Activated CD4-positive, CD25-positive, alpha-beta regulatory T cell treated with anti-CD3 and anti-CD28 coated beads, Interleukin-2, amount 50 U/mL, for 16 hours (primary cell): ENCODE data around the gene CCNB2.
"Not testable (repeated sequence)": the region's sequence is repeated elsewhere in the genome, so short reads cannot be mapped to it uniquely, and the experiment has no call there.

ENCODE experiments used
- DNase-seq: peaks from one replicate; pipeline ENCODE4 v3.0.0-alpha.2; 2020; ENCODE audit warnings: low read depth, low spot score

The CCNB2 gene

DNA sequence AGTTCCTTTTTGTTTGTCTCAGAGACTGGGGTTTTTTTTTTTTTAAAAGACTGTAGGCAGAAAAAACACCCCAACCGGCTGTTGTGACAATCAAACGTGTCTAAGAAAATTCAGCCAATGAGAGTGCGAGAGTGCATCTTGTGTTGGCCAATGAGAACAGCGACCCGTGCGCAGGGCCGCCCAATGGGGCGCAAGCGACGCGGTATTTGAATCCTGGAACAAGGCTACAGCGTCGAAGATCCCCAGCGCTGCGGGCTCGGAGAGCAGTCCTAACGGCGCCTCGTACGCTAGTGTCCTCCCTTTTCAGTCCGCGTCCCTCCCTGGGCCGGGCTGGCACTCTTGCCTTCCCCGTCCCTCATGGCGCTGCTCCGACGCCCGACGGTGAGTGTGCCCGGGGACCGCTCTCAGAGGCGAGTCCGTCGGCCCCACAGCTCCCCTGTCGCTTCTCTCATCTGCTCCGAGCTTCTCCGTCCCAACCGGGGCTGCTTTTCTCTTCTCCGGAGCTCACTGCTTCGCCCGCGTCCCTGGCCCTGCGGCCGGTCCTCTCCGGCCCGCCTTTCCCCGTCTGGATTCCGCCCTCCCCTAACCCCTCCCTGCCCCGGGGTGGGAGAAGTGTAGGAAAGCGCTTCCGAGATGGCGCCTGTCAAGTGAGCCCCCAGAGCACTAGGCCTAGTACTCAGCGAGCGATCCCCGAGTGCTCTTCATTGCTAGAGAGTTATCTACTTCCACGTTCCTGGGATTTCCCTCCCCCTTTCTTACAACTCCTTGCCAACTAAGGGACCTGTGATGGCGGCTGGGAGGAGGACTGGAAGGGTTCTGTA lies at the start of gene CCNB2:
Gene CCNB2 (plus strand): TSS at position 235 of the 821 bp plus-strand sequence. CDS start 123 bp downstream, at position 358.
- peak; percentile 72 for DNase-seq

GRCh38 chr15:59059076-59059597 lies 45.8 kb upstream of the CCNB2 start:
- no peak for DNase-seq

DNA sequence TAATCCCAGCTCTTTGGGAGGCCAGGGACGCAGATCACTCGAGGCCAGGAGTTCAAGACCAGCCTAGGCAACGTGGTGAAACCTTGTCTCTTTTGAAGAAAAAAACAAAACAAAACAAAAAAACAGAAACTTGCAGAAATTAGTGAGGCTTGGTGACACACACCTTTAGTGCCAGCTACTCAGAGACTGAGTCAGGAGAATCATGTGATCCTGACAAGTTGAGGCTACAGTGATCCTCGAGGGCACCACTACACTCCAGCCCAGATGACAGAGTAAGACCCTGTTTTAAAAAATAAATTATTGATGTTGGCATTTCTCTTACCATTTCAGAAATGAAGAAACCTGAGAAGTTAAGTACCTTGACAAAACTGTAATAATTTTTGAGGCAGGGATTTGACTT lies 44.6 kb upstream of the CCNB2 start:
- no peak for DNase-seq

DNA sequence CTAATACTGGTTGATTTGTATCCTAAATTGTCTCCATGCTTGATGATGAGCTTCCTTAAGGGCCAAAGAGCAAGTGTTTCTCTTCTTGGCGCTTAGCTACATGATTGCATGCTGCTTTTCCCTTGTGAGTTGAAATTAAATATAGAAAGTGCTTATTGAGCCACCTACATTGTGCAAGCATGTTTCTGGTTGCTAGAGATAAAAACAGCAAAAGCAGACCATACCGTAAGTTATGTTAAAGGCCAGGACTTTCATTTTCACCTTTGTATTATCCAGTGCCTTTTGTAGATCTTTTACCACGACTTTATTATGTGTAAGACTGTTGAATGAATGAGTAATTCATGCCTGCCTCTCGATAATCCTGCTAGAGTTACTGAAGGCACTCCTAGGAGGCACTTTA lies 41.9 kb upstream of the CCNB2 start:
- DNase-seq: no peak

DNA sequence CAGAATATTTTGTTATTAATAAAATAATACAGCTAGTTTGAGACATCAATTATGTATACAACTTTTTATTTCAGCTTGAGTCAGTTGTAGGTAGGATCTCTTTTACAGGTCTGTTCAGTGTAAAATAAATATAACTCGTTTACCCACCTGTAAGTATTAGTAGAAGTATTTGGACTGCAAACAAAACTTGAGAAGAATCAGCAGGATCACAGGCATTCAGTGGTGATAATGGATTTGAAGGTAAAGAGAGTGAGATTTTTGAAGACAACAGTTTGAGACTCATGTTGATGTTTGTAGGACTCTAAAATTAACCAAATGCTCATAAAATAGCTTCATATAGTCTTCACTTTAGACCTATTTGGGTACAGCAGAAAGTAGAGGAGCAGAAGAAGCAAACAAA lies 35.5 kb upstream of the CCNB2 start:
- no peak for DNase-seq

GRCh38 chr15:59074607-59075006 lies 30.3 kb upstream of the CCNB2 start:
- no peak for DNase-seq

GRCh38 chr15:59087731-59088130 lies 17.2 kb upstream of the CCNB2 start:
- no peak for DNase-seq

DNA sequence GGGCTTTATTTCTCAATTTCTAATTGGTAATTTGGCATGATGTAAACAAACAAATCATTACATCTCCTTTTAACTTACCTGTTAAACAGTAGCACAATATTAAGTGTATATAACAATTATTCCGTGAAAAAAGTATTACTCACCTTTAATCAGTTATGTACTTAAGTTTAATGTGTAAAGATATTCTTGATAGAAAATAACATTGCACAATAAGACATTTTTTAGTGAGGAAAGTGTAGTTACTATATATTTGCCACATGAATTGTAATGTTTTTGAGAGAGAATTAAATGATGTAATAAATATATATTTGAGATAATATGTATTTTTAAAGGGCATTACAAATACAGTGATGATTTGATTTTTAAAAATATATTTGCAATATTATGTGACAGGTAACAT lies 10.9 kb upstream of the CCNB2 start:
- DNase-seq: no peak

DNA sequence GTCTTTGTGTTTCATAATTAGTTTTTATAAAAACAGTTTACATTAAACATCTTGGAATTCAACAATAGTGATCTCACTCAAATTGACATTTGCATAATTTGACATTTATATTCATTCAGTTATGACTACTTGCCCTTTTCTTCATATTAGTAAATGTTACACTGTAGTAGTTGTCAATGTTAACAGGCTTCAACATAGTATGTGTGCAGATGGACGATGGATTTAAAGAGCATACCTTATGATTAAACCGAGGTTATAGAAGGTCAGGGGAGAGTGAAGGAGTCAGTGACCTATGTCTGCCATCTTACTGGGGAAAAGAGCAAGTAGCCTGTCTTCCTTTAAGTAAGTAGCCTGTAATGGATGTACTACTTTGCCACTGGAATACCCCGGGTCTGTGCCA lies 8.5 kb upstream of the CCNB2 start:
- DNase-seq: no peak

- no peak for DNase-seq
These were observed 5.7 kb upstream of the CCNB2 start for GRCh38 chr15:59099162-59099685.

- no peak for DNase-seq
These were observed 389 bp upstream of the CCNB2 start for GRCh38 chr15:59104602-59104911.

DNA sequence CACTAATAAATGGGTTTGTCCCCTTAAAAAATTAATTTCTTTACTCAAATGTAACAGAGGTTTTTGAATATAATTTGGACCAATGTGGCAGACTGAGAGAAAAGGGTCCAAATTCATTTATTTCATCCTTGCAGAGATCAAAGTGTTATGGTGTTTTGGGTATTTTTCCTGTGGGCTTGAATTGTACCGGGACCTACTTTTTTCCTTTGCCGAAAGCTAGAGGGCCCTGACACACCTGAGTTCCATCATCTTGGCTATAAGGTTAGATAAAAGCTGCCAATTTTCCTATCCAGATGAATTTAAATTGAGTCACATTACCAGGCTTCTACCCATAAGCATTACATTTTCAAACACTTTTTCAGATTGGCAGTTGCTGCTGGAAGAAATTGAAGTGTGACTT lies 908 bp downstream of the CCNB2 start:
- DNase-seq: no peak

- no peak for DNase-seq
These were observed 6.3 kb downstream of the CCNB2 start for GRCh38 chr15:59111251-59111650.

DNA sequence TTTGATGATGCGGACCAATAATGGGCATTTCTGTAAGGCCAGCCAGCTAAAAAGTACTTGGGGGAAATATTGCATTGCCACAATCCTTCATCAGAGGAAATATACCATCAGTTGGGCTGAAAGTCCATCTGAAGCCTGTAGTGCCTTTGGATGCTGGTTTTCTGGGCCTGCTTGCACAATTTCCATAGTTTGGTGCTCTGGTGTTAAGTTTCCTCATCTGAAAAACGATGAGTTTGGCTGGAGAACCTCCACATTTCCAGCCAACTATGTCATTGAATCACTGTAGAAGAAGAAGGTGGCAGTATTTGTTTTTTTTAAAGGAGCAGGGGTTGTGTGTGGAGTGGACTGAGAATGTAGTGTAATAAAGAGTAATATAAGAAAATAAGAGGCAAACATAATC lies 10.1 kb downstream of the CCNB2 start:
- DNase-seq: no peak

- DNase-seq: no peak
These were observed 11.2 kb downstream of the CCNB2 start for GRCh38 chr15:59116141-59116540.

- no peak for DNase-seq
These were observed 11.8 kb downstream of the CCNB2 start for GRCh38 chr15:59116771-59117170.

- no peak for DNase-seq
These were observed 14.7 kb downstream of the CCNB2 start for GRCh38 chr15:59119625-59120024.

DNA sequence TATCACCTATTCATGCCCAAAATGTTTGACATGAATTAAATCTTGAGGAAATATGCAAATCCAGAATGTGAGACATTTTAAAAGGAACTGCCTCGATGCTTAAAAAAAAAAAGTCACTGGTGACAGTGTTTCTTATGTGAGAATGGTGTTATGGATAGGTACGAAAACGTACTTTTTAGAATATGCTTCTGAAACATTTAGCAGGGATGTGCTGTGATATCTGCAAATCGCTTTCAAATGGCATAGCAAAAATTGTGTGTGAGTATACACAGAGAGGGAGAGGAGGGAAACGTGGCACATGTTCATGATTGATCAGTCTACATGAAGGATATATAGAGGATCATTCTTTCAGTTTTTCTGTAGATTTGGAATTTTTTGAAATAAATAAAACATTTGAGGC lies 16.0 kb downstream of the CCNB2 start:
- no peak for DNase-seq

GRCh38 chr15:59124261-59124660 lies 19.3 kb downstream of the CCNB2 start:
- DNase-seq: no peak

- not testable (repeated sequence) for DNase-seq
These were observed 20.7 kb downstream of the CCNB2 start for GRCh38 chr15:59125683-59126082.

DNA sequence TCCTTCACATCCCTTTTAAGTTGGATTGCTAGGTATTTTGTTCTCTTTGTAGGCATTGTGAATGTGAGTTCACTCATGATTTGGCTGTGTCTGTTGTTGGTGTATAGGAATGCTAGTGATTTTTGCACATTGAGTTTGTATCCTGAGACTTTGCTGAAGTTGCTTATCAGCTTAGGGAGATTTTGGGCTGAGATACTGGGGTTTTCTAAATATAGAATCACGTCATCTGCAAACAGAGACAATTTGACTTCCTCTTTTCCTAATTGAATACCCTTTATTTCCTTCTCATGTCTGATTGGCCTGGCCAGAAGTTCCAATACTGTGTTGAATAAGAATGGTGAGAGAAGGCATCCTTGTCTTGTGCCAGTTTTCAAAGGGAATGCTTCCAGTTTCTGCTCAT lies 22.3 kb downstream of the CCNB2 start:
- not testable (repeated sequence) for DNase-seq

- no peak for DNase-seq
These were observed 26.5 kb downstream of the CCNB2 start for GRCh38 chr15:59131456-59131855.

GRCh38 chr15:59131969-59132562 lies 27.1 kb downstream of the CCNB2 start:
- no peak for DNase-seq
